K562 (cell line): ENCODE measurements around the gene FAM120AOS. TPM values are rescaled to one million over a fixed set of nuclear protein-coding genes. Genes with fewer than 3 reads are reported as not detected.

Source experiments
- ATAC-seq: fragments of 200-7000 bp; cut with Tn5 transposase; 3 replicates; pipeline ENCODE4 v1.9.1; 2020; ENCODE audit warnings: moderate library complexity
- BruUV-seq: library from RNA; stranded (reverse); fragments of 400-500 nt; replicated peaks from 2 replicates; lab custom pipeline; 2021; lab: Mats Ljungman, UMichigan
- CTCF ChIA-PET: fragments of 300-600 bp; formaldehyde crosslinking; extraction: SDS; loops from one replicate; lab custom pipeline; 2021; ENCODE audit warnings: low intra/inter-chr PET ratio; lab: Yijun Ruan, JAX
- POLR2A ChIA-PET: fragments of 300-600, 350-650 bp; sonication (Branson Sonifier 250); formaldehyde crosslinking; extraction: SDS; loops from one replicate; lab custom pipeline; 2021; ENCODE audit warnings: antibody characterized with exemption, inconsistent platforms; lab: Yijun Ruan, JAX
- DNase-seq, 4 experiments: peaks; one replicate each; pipeline versions ENCODE4 v3.0.0 to v3.0.0-alpha.2; 2011 to 2018; ENCODE audit warnings: low spot score in 3 of 4, mixed read lengths in 3 of 4; ENCODE audit errors: extremely low read depth in 1 of 4
- FAIRE-seq: peaks from 2 replicates; lab custom pipeline; 2011; peaks lifted over from hg19 to GRCh38; lab: Jason Lieb, UNC
- H2AFZ ChIP-seq: 2 replicates; pipeline ENCODE4 v1.6.0; 2011; ENCODE audit warnings: low read depth, low read length, control low read depth, inconsistent platforms
- H3K27ac ChIP-seq: fragments of 200-600 bp; 3 replicates; pipeline ENCODE4 v1.8.0; 2011; ENCODE audit warnings: low read depth, mild to moderate bottlenecking, control low read depth, inconsistent platforms, low read length, moderate library complexity, mixed read lengths; ENCODE audit errors: extremely low read depth
- H3K27me3 ChIP-seq, 2 experiments: fragments of 300-600 bp in 1 of 2; 2 replicates in 1 of 2; 3 replicates in 1 of 2; pipeline versions ENCODE4 v1.6.0 to v1.8.0; 2011; ENCODE audit warnings: inconsistent platforms in 2 of 2, low read length in 2 of 2, mild to moderate bottlenecking in 1 of 2, mixed read lengths in 1 of 2, moderate library complexity in 1 of 2; ENCODE audit not compliant: control insufficient read depth in 2 of 2, insufficient read depth in 2 of 2
- H3K36me3 ChIP-seq: fragments of 300-600 bp; 3 replicates; pipeline ENCODE4 v1.8.0; 2011; ENCODE audit warnings: mild to moderate bottlenecking, low read length, inconsistent platforms; ENCODE audit not compliant: control insufficient read depth, insufficient read depth
- H3K4me1 ChIP-seq, 2 experiments: fragments of 200-600 bp in 1 of 2; replicated peaks in 1 of 2; 2 replicates in 1 of 2; 3 replicates in 1 of 2; pipeline versions ENCODE4 v1.5.1 to v1.8.0; 2011; ENCODE audit warnings: inconsistent platforms in 2 of 2, low read length in 2 of 2, mild to moderate bottlenecking in 1 of 2, mixed read lengths in 1 of 2, moderate library complexity in 1 of 2; ENCODE audit not compliant: control insufficient read depth in 2 of 2, insufficient read depth in 2 of 2
- H3K4me2 ChIP-seq: 2 replicates; pipeline ENCODE4 v1.6.1; 2011; ENCODE audit warnings: low read length, control low read depth, inconsistent platforms, mixed read lengths; ENCODE audit not compliant: insufficient read depth
- H3K4me3 ChIP-seq: fragments of 200-600 bp; sonication (generic), shearing (Covaris generic); 2 replicates; pipeline ENCODE4 v1.5.1; 2016; ENCODE audit warnings: control low read depth, inconsistent platforms
- H3K79me2 ChIP-seq: fragments of 200-600 bp; 3 replicates; pipeline ENCODE4 v1.8.0; 2011; ENCODE audit warnings: low read length, inconsistent platforms; ENCODE audit not compliant: control insufficient read depth, insufficient read depth
- H3K9ac ChIP-seq, 2 experiments: 2 replicates each; pipeline versions ENCODE4 v1.6.0 to v1.6.1; 2011; ENCODE audit warnings: low read depth in 2 of 2, low read length in 2 of 2, control low read depth in 1 of 2, inconsistent platforms in 1 of 2, mild to moderate bottlenecking in 1 of 2, mixed read lengths in 1 of 2; ENCODE audit not compliant: insufficient read depth in 1 of 2
- H3K9me1 ChIP-seq: one replicate; pipeline ENCODE4 v1.6.0; 2011; ENCODE audit warnings: inconsistent platforms, mild to moderate bottlenecking, low read length, moderate library complexity; ENCODE audit not compliant: control insufficient read depth, insufficient read depth
- H3K9me3 ChIP-seq: replicated peaks from 2 replicates; pipeline ENCODE4 v1.5.1; 2011; ENCODE audit warnings: low read depth, low read length, inconsistent platforms; ENCODE audit not compliant: control insufficient read depth, insufficient read depth
- H4K20me1 ChIP-seq: replicated peaks from 2 replicates; pipeline ENCODE4 v1.6.1; 2011; ENCODE audit warnings: low read length, inconsistent platforms, mixed read lengths; ENCODE audit not compliant: control insufficient read depth, insufficient read depth
- CBX8 ChIP-seq: fragments of 200-600 bp; sonication (generic); IDR thresholded peaks from 2 replicates; pipeline ENCODE4 v1.6.1; 2012; ENCODE audit warnings: borderline replicate concordance, mixed run types, low read depth, mild to moderate bottlenecking, moderate library complexity, mixed read lengths, low read length, control low read depth, inconsistent platforms; ENCODE audit not compliant: poor library complexity, severe bottlenecking; ENCODE audit errors: extremely low read depth
- CSDE1 ChIP-seq, 2 experiments: fragments of 450-650 bp; IDR thresholded peaks; 2 replicates each; pipeline ENCODE4 v1.6.1; 2016; ENCODE audit warnings: mild to moderate bottlenecking in 1 of 2
- ILK ChIP-seq: fragments of 450-650 bp; IDR thresholded peaks from 2 replicates; pipeline ENCODE4 v1.6.1; 2016; ENCODE audit warnings: missing genetic modification characterization, low read depth, mild to moderate bottlenecking, missing compliant biosample characterization, moderate library complexity, borderline replicate concordance
- MAX ChIP-seq: sonication (generic); formaldehyde crosslinking; IDR thresholded peaks from 2 replicates; pipeline ENCODE4 v1.9.0; 2022; ENCODE audit warnings: mild to moderate bottlenecking, missing genetic modification reagents
- MLX ChIP-seq, 2 experiments: fragments of 450-650 bp in 1 of 2; sonication (generic) in 1 of 2; formaldehyde crosslinking; conservative IDR thresholded peaks; 2 replicates each; pipeline versions ENCODE4 v1.4.0 to v1.8.1; 2020 to 2022; ENCODE audit warnings: mild to moderate bottlenecking in 1 of 2, missing genetic modification reagents in 1 of 2
- NFE2L1 ChIP-seq: fragments of 450-650 bp; IDR thresholded peaks from 2 replicates; pipeline ENCODE4 v1.6.1; 2016; ENCODE audit warnings: missing genetic modification characterization, low read depth, mild to moderate bottlenecking, missing compliant biosample characterization, moderate library complexity, borderline replicate concordance
- PCBP2 ChIP-seq: fragments of 200-400 bp; formaldehyde crosslinking; IDR thresholded peaks from 2 replicates; pipeline ENCODE4 v1.6.1; 2018; ENCODE audit warnings: low read length, low read depth, mild to moderate bottlenecking, moderate library complexity; ENCODE audit not compliant: poor library complexity, severe bottlenecking
- RBM14 ChIP-seq: fragments of 200-400 bp; formaldehyde crosslinking; IDR thresholded peaks from 2 replicates; pipeline ENCODE4 v1.6.1; 2018; ENCODE audit warnings: low read depth, mild to moderate bottlenecking, low read length, moderate library complexity, borderline replicate concordance; ENCODE audit not compliant: insufficient read depth
- RBM15 ChIP-seq: fragments of 200-400 bp; formaldehyde crosslinking; IDR thresholded peaks from 2 replicates; pipeline ENCODE4 v1.6.1; 2018; ENCODE audit warnings: mild to moderate bottlenecking, low read length, moderate library complexity; ENCODE audit not compliant: insufficient read depth
- ZNF184 ChIP-seq: sonication (generic); formaldehyde crosslinking; IDR thresholded peaks from 2 replicates; pipeline ENCODE4 v1.5.0; 2020; ENCODE audit warnings: missing genetic modification reagents
- ZNF280A ChIP-seq: fragments of 450-650 bp; IDR thresholded peaks from 2 replicates; pipeline ENCODE4 v1.6.1; 2018; ENCODE audit warnings: mild to moderate bottlenecking, low read depth; ENCODE audit not compliant: partially characterized antibody
- ZNF707 ChIP-seq: fragments of 250-450 bp; sonication (Bioruptor Pico); conservative IDR thresholded peaks from 2 replicates; pipeline ENCODE4 v1.8.0; 2022; ENCODE audit warnings: inconsistent platforms, mild to moderate bottlenecking, moderate library complexity
- ZNF785 ChIP-seq: fragments of 250-450 bp; sonication (Bioruptor Pico); IDR thresholded peaks from 2 replicates; pipeline ENCODE4 v1.4.0; 2020; ENCODE audit warnings: mild to moderate bottlenecking
- WGBS: fragments of 100-300 bp; shearing (Covaris generic); methylation state at CpG from one replicate; pipeline ENCODE4 v1.1.6; 2016; ENCODE audit warnings: low coverage, mixed read lengths; ENCODE audit not compliant: insufficient coverage; ENCODE audit errors: missing lambda C conversion rate; 5-methylcytosine and 5-hydroxymethylcytosine counted together
- in situ Hi-C: fragments of 300-500 bp; cut with MboI; formaldehyde crosslinking; loops from 4 replicates; pipeline ENCODE4 v1.15.0; 2018; ENCODE audit warnings: inconsistent platforms, mixed read lengths
- intact Hi-C: fragments of 100-400 bp; cut with micrococcal nuclease; formaldehyde crosslinking; loops from 2 replicates; pipeline ENCODE4 v1.14.2; 2022
- polyA plus RNA-seq, 8 experiments: library from polyadenylated mRNA; depleted of rRNA in 4 of 8; stranded (reverse) in 5 of 8; unstranded in 3 of 8; fragments of >200 nt; fragmentation: Nextera tagmentation in 2 of 8; fragmentation: Illumina TruSeq in 1 of 8; extraction: Ambion mirVana in 2 of 8; extraction: Trizol in 1 of 8; gene quantifications; 2 replicates each; pipeline versions ENCODE4 v1.2.1 to v1.2.3, GENCODE V29; 2011 to 2014; ENCODE audit warnings: inconsistent platforms in 1 of 8, missing spikeins in 1 of 8
- total RNA-seq, 7 experiments: library from RNA; depleted of rRNA in 6 of 7; stranded (reverse); fragments of >200 nt in 6 of 7; fragmentation: Illumina TruSeq in 2 of 7; extraction: Trizol in 2 of 7; gene quantifications; 2 replicates each; pipeline versions ENCODE4 v1.2.1 to v1.2.3, GENCODE V29; 2011 to 2021; ENCODE audit warnings: low replicate concordance in 1 of 7
- TF ChIP-seq, protein P1 (sequence below): sonication (generic); formaldehyde crosslinking; IDR thresholded peaks from 2 replicates; pipeline ENCODE4 v1.8.0; 2022; ENCODE audit warnings: missing genetic modification reagents, mild to moderate bottlenecking, borderline replicate concordance
- TF ChIP-seq, protein P2 (sequence below): sonication (generic); formaldehyde crosslinking; IDR thresholded peaks from 2 replicates; pipeline ENCODE4 v1.8.0; 2022; ENCODE audit warnings: mild to moderate bottlenecking, missing genetic modification reagents

The FAM120AOS gene
- total and polyA plus RNA-seq, 9 of the 15 experiments (the other 6 are each of a cell fraction or from before 2014, with no cell fraction given): 18.8 to 53.4 (median 41.4) TPM

- DNase-seq (no peak), FAIRE-seq (no peak), ATAC-seq (no peak)
- POLR2A ChIA-PET: interaction anchor here (1.2 to 2.4 kb wide), 3 partner anchors 8 to 19 kb away, joined by 4 to 13 read pairs (median 10); no protein-coding TSS in a partner anchor
- H3K9ac ChIP-seq: no peak overlapping the region
- no TSS peak for BruUV-seq
- peaks cover 9 to 15% of the 10 kb centered on the region in 2 experiments; a peak in 3 of 5 replicates for H3K4me1 ChIP-seq
- no peaks in the 10 kb centered on the region for H3K9me3 ChIP-seq
- H3K36me3 ChIP-seq: peaks cover 52% of the 10 kb centered on the region; the same call in 2 of the 3 replicates
- no peak overlapping the region for H3K4me3 ChIP-seq
- H3K27me3 ChIP-seq: no peaks in the 10 kb centered on the region
- no peaks in the 10 kb centered on the region for H3K9me1 ChIP-seq
- CTCF ChIA-PET: no interaction called here
- intact Hi-C loops (no loop called here), in situ Hi-C loops (no loop called here)
- no peak overlapping the region for H3K27ac ChIP-seq
- peak overlapping the region; percentile 15; the same call in 1 of the 2 replicates for H3K4me2 ChIP-seq
- H2AFZ ChIP-seq: no peak overlapping the region
- H4K20me1 ChIP-seq: peaks cover 18% of the 10 kb centered on the region; the same call in 1 of the 2 replicates
- H3K79me2 ChIP-seq: peaks cover 97% of the 10 kb centered on the region
- 36% methylated on average over 1 of the region's 1 CpG for WGBS
- TF ChIP-seq ZNF785 (no peak), ZNF707 (CRISPR knock-in tag) (no peak), MLX (CRISPR knock-in tag; conservative IDR thresholded peaks at IDR 0.05) (no peak), RBM14 (no peak), CBX8 (no peak), RBM15 (no peak), ZNF184 (CRISPR knock-in tag) (no peak), PCBP2 (no peak), ZNF280A (no peak), NFE2L1 (tag) (no peak), ILK (no peak), MAX (CRISPR knock-in tag) (no peak), CSDE1 (IDR thresholded peaks at IDR 0.05) (no peak)
- TF ChIP-seq, protein P1, sequence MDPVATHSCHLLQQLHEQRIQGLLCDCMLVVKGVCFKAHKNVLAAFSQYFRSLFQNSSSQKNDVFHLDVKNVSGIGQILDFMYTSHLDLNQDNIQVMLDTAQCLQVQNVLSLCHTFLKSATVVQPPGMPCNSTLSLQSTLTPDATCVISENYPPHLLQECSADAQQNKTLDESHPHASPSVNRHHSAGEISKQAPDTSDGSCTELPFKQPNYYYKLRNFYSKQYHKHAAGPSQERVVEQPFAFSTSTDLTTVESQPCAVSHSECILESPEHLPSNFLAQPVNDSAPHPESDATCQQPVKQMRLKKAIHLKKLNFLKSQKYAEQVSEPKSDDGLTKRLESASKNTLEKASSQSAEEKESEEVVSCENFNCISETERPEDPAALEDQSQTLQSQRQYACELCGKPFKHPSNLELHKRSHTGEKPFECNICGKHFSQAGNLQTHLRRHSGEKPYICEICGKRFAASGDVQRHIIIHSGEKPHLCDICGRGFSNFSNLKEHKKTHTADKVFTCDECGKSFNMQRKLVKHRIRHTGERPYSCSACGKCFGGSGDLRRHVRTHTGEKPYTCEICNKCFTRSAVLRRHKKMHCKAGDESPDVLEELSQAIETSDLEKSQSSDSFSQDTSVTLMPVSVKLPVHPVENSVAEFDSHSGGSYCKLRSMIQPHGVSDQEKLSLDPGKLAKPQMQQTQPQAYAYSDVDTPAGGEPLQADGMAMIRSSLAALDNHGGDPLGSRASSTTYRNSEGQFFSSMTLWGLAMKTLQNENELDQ (CRISPR knock-in tag): no peak
- TF ChIP-seq, protein P2, sequence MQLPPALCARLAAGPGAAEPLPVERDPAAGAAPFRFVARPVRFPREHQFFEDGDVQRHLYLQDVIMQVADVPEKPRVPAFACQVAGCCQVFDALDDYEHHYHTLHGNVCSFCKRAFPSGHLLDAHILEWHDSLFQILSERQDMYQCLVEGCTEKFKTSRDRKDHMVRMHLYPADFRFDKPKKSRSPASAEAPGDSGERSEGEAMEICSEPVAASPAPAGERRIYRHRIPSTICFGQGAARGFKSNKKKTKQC (CRISPR knock-in tag): no peak
Observed at GRCh38 chr9:93456022-93456421, 2.6 kb upstream of the FAM120AOS start.
